Loucy (cell line): ENCODE measurements around the gene WNT2B.

Source experiments
- H2AFZ ChIP-seq: fragments of 200-600 bp; sonication (generic); 2 replicates; pipeline ENCODE4 v1.6.0; 2016; ENCODE audit warnings: antibody characterized with exemption, mild to moderate bottlenecking, low read length, moderate library complexity
- H3F3A ChIP-seq: fragments of 200-600 bp; 2 replicates; pipeline ENCODE4 v1.6.0; 2016; ENCODE audit warnings: antibody characterized with exemption, low read depth, mild to moderate bottlenecking
- H3K27me3 ChIP-seq: fragments of 200-600 bp; sonication (generic); 2 replicates; pipeline ENCODE4 v1.6.1; 2014; ENCODE audit warnings: low read length, mild to moderate bottlenecking; ENCODE audit not compliant: insufficient read depth, poor library complexity, severe bottlenecking
- H3K36me3 ChIP-seq: fragments of 200-600 bp; sonication (generic); 2 replicates; pipeline ENCODE4 v1.6.1; 2016; ENCODE audit warnings: low read length; ENCODE audit not compliant: insufficient read depth
- H3K4me1 ChIP-seq: fragments of 200-600 bp; sonication (generic); 2 replicates; pipeline ENCODE4 v1.5.1; 2014; ENCODE audit warnings: low read length, mild to moderate bottlenecking; ENCODE audit not compliant: insufficient read depth, poor library complexity, severe bottlenecking
- H3K4me2 ChIP-seq: fragments of 200-600 bp; sonication (generic); 2 replicates; pipeline ENCODE4 v1.6.0; 2014; ENCODE audit warnings: antibody characterized with exemption, low read length, low read depth, mild to moderate bottlenecking; ENCODE audit not compliant: poor library complexity, severe bottlenecking
- H3K4me3 ChIP-seq: fragments of 200-600 bp; sonication (generic); 2 replicates; pipeline ENCODE4 v1.5.1; 2014; ENCODE audit warnings: low read length, mild to moderate bottlenecking, mixed read lengths; ENCODE audit not compliant: poor library complexity, severe bottlenecking
- H3K79me2 ChIP-seq: fragments of 200-600 bp; sonication (generic); 2 replicates; pipeline ENCODE4 v1.6.1; 2014; ENCODE audit warnings: low read length; ENCODE audit not compliant: insufficient read depth
- H3K9ac ChIP-seq: fragments of 200-600 bp; sonication (generic); 2 replicates; pipeline ENCODE4 v1.6.0; 2014; ENCODE audit warnings: mild to moderate bottlenecking, low read depth, low read length, moderate library complexity; ENCODE audit not compliant: poor library complexity, severe bottlenecking
- H3K9me2 ChIP-seq: fragments of 200-600 bp; sonication (generic); replicated peaks from 2 replicates; pipeline ENCODE4 v1.6.1; 2016; ENCODE audit warnings: low read depth, low read length, mixed read lengths
- H3K9me3 ChIP-seq: fragments of 200-600 bp; sonication (generic); 2 replicates; pipeline ENCODE4 v1.6.1; 2014; ENCODE audit warnings: mild to moderate bottlenecking, antibody characterized with exemption, low read length, low read depth; ENCODE audit not compliant: insufficient read depth
- H4K20me1 ChIP-seq: fragments of 200-600 bp; sonication (generic); 2 replicates; pipeline ENCODE4 v1.6.0; 2014; ENCODE audit warnings: antibody characterized with exemption, low read length, mild to moderate bottlenecking; ENCODE audit not compliant: insufficient read depth, poor library complexity, severe bottlenecking
- CTCF ChIP-seq: fragments of 200-600 bp; sonication (generic); conservative IDR thresholded peaks from 2 replicates; pipeline ENCODE4 v1.5.1; 2014; ENCODE audit warnings: mild to moderate bottlenecking, antibody characterized with exemption, low read length
- EZH2phosphoT487 ChIP-seq: fragments of 200-600 bp; IDR thresholded peaks from 2 replicates; pipeline ENCODE4 v1.6.1; 2018; ENCODE audit warnings: antibody characterized with exemption, mild to moderate bottlenecking, moderate library complexity, borderline replicate concordance

The WNT2B gene

GRCh38 chr1:112557385-112557784, 48.6 kb downstream of the WNT2B start:
- no peak overlapping the region for H3K4me2 ChIP-seq
- no peak overlapping the region for H3K9ac ChIP-seq
- H4K20me1 ChIP-seq, result no peaks in the 10 kb centered on the region
- H3K9me3 ChIP-seq, result no peaks in the 10 kb centered on the region
- TF ChIP-seq EZH2phosphoT487 (no peak), CTCF (no peak)
- H3K79me2 ChIP-seq, result no peaks in the 10 kb centered on the region
- H3K36me3 ChIP-seq, result no peaks in the 10 kb centered on the region
- H3K27me3 ChIP-seq, result no peaks in the 10 kb centered on the region
- no peaks in the 10 kb centered on the region for H3K4me1 ChIP-seq
- no peaks in the 10 kb centered on the region for H3K9me2 ChIP-seq
- H2AFZ ChIP-seq, result no peak overlapping the region
- no peaks in the 10 kb centered on the region for H3F3A ChIP-seq
- no peak overlapping the region for H3K4me3 ChIP-seq

GRCh38 chr1:112558634-112559033, 49.9 kb downstream of the WNT2B start:
- Histone ChIP-seq H3K9ac (no peak overlapping the region), H2AFZ (no peak overlapping the region)

GRCh38 chr1:112563341-112563740, 54.6 kb downstream of the WNT2B start:
- H3K9me2 ChIP-seq, result no peaks in the 10 kb centered on the region
- H3K4me3 ChIP-seq, result no peak overlapping the region
- H3K4me1 ChIP-seq, result no peaks in the 10 kb centered on the region
- no peak overlapping the region for H2AFZ ChIP-seq
- no peaks in the 10 kb centered on the region for H3K79me2 ChIP-seq
- H3K36me3 ChIP-seq, result no peaks in the 10 kb centered on the region
- H4K20me1 ChIP-seq, result no peaks in the 10 kb centered on the region
- H3K9ac ChIP-seq, result no peak overlapping the region
- TF ChIP-seq EZH2phosphoT487, result no peak
- no peak for TF ChIP-seq CTCF
- no peaks in the 10 kb centered on the region for H3F3A ChIP-seq
- H3K9me3 ChIP-seq, result no peaks in the 10 kb centered on the region
- H3K4me2 ChIP-seq, result no peak overlapping the region
- H3K27me3 ChIP-seq, result no peaks in the 10 kb centered on the region

More at GRCh38 chr1:112558634-112559033, 49.9 kb downstream of the WNT2B start:
- H3K79me2 ChIP-seq, result no peaks in the 10 kb centered on the region
- H3K4me2 ChIP-seq, result no peak overlapping the region
- no peaks in the 10 kb centered on the region for H4K20me1 ChIP-seq
- TF ChIP-seq CTCF, result no peak
- no peak for TF ChIP-seq EZH2phosphoT487
- no peaks in the 10 kb centered on the region for H3K4me1 ChIP-seq
- no peaks in the 10 kb centered on the region for H3K27me3 ChIP-seq
- H3K9me3 ChIP-seq, result no peaks in the 10 kb centered on the region
- H3K4me3 ChIP-seq, result no peak overlapping the region
- H3K9me2 ChIP-seq, result no peaks in the 10 kb centered on the region
- H3F3A ChIP-seq, result no peaks in the 10 kb centered on the region
- H3K36me3 ChIP-seq, result no peaks in the 10 kb centered on the region
